CD4-positive, alpha-beta T cell treated with Interleukin-4 for 4 hours (primary cell): Measurements from ENCODE around the gene FNBP1.
"Not testable (repeated sequence)": the region's sequence is repeated elsewhere in the genome, so short reads cannot be mapped to it uniquely, and the experiment has no call there.

Source experiments
- DNase-seq: peaks from one replicate; pipeline ENCODE4 v3.0.0-alpha.2; 2020

FNBP1 gene

DNA sequence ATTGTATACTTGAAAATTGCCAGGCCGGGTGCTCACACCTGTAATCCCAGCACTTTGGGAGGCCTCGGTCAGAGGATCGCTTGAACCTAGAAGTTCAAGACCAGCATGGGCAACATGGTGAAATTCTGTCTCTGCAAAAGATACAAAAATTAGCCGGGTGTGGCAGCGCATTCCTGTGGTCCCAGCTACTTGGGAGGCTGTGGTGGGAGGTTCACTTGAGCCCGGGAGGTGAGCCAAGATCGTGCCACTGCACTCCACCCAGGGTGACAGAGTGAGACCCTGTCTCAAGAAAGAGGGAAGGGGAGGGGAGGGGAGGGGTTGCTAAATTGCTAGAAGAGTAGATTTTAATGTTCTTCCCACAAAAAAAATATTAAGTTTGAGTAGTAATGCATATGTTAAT is 53.2 kb downstream of the FNBP1 start:
- DNase-seq: no peak

DNA sequence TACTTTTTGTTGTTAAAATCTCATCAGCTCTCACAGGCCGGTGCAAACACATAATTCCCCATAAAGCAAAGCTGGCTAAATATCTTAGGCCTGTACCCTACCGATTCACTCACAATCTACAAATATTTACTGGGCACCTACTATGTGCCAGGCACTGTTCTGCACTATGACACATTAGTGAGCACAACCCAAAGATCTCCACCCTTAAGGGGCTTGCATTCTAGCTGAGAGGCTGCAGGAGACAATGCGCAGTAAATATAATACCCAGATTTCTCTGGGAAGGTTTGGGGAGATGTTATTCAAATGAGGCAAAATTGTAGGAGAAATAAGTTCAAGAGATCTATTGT is 53.7 kb downstream of the FNBP1 start:
- no peak for DNase-seq

DNA sequence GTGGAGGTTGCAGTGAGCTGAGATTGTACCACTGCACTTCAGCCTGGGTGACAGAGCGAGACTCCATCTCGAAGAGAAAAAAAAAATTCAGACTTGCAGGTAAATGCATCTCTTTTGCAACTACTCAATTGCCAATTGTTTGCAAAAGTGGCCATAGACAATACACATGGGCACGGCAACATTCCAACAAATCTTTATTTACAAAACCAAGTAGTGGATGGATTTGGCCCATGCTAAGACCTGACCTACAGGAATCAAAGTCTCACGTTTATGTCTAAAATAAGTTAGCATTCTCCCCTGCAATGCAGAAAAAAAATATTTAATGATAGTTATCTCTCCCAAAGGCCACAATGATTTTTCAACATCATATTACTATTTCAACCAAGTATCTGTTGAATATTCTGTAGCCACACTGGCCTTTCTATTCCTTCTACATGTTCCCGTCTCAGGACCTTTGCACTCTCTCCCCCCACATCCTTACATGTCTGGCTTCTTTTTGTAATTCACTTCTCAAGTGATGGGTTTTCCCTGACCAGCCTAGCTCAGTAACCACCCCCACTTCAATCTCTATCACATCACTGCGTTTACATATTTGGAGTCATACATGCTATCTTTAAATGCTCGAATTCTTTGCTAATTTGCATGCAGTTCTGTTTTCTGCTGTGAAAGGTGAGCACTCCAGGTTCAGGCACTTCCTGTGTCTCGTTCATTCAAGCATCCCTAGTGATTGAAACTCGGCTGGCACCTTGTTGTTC is 54.2 kb downstream of the FNBP1 start:
- DNase-seq: peak; percentile 59

DNA sequence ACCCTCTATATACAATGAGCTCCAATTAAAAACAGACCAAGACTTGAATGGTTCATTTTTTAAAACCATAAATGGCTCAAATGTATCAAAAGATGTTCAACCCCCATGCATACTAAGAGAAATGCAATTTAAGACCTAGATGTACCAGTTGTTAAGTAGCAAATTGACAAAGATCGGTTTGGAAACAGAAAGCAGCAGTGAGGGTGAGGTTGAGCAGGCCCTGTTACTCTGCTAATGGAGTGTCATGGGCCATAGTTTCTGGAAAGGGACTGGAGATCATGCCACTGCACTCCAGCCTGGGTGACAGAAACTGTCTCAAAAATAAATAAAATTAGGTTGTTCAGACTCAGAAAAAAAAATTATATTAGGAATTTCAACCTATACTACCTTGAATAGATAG is 55.0 kb downstream of the FNBP1 start:
- no peak for DNase-seq

DNA sequence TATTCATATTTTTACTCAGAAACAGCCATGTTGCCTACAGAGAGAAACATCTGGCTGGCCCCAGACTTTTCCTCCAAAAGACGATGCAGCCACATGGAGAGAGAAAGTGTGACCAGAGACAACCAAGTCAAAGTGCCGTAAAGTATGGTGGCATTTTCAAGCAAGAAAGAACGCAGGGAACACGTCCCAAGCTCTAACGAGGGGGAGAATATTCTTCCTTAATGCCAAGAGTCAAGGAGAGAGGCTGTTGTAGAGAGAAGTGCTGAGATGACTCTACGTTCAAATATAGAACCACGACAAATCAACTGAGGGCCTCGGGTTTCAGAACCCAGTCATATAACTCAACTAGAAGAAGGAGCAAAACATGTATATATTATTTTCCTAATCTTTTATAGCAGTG is 55.9 kb downstream of the FNBP1 start:
- DNase-seq: no peak

DNA sequence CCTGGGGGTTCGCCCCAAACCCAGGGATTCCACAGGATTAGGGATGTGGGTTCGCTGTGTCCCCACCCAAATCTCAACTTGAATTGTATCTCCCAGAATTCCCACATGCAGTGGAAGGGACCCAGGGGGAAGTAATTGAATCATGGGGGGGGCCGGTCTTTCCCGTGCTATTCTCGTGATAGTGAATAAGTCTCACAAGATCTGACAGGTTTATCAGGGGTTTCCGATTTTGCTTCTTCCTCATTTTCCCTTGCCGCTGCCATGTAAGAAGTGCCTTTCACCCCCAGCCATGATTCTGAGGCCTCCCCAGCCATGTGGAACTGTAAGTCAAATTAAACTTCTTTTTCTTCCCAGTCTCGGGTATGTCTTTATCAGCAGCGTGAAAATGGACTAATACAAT is 58.4 kb downstream of the FNBP1 start:
- not testable (repeated sequence) for DNase-seq

DNA sequence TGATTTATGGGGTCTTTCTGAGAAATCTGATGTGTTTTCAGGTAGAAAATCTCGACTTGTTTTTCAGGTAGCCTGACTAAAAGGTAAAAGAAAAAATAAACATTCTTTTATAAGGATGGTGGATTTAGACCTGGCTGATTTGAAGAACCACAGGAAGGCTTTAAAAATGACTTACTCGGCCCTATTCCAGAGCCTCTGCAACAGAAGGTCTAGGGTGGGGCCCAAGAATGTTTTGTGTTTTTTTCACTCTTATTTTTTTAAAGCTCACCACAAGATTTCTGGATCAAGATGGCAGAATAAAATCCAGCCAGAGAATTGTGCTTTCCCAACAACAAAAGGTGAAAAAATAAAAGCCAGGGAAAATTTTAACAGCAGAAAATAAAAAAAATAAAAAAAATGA is 59.1 kb downstream of the FNBP1 start:
- no peak for DNase-seq

DNA sequence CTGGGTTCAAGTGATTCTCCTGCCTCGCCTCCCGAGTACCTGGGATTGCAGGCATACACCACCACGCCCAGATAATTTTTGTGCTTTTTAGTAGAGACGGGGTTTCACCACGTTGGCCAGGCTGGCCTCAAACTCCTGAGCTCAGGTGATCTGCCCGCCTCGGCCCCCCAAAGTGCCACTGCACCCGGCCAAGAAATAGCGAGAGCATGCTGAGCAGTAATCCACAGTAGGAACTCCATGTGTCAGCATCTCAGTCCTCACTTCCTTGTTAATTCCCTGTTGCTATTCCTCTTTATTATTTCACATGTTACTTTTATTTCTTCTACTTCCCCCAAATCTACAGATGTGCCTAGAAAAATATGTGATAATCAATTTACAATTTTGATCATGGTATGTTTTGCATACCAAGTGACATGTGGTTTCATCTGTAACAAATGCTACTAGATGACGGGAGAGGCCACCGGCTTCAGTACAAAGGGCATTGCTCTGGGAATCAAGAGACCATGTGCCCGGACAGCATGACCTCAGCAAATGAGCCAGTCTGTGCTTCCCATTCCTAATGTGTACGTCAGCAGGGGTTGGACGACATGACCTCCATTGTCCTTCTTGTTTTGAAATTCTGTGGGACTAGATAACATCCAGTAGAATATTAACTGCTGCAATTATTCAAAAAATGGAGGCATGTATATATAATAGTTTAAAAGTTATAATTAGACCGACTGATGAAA is 61.6 kb downstream of the FNBP1 start:
- DNase-seq: no peak

DNA sequence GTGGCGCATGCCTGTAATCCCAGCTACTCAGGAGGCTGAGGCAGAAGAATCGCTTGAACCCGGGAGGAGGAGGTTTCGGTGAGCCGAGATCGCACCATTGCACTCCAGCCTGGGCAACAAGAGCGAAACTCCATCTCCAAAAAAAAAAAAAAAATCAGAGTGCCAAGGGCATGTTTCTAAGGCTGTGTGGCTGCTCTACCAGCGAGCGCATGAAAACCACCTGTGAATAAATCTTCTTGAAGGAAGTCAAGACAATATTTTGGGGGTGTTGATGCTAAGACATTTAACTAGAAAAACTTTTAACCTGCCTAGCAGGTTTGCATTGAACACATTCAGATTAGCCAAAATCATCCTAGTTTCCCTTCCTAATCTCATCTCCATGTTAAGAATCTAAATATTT is 62.8 kb downstream of the FNBP1 start:
- not testable (repeated sequence) for DNase-seq

DNA sequence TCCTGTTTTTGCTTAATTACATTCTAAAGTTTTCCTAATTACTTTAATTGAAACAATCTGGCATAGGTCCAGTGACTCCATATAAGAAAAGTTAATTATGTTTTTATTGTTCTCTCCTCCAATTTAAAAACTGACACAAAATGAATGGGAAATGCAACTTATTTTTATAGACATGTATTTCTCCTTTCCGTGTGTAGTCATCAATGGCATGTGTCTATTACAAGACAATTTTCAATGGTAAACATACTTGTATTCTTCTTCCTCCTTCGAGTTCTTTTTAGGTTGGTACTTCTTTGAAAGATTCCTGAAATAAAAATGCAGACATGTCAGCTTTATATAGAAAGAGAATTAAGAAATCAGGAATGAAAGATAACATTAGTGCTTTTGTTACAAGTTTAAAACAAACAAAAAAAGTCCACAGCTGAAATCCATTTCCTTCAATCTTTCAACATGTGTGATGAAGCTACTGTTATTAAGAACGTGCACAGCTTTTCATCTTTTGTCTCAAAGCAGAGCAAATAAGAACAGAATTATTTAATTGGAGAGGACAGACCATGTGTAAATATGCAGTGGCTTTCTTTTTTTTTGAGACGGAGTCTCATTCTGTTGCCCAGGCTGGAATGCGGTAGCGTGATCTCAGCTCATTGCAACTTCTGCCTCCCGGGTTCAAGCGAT is 63.8 kb downstream of the FNBP1 start:
- no peak for DNase-seq

DNA sequence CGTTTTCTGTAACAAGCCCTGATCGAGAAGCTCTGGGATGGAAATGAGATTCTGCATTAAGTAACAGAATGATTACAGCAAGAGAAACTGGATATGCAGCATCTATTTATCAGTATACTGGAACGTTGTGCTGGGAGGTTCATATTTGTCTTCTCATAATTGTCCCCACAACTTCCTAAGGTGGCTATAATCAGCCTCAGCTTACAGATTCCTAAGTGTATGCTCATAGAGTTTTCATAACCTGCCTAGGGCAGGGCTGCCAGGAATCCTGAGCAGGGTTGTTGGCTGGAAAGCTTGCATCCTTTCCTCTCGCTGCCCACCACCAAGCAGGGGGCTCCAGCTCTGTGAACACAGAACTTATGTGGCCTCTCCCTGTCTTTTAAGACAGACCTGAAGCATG is 70.2 kb downstream of the FNBP1 start:
- no peak for DNase-seq

DNA sequence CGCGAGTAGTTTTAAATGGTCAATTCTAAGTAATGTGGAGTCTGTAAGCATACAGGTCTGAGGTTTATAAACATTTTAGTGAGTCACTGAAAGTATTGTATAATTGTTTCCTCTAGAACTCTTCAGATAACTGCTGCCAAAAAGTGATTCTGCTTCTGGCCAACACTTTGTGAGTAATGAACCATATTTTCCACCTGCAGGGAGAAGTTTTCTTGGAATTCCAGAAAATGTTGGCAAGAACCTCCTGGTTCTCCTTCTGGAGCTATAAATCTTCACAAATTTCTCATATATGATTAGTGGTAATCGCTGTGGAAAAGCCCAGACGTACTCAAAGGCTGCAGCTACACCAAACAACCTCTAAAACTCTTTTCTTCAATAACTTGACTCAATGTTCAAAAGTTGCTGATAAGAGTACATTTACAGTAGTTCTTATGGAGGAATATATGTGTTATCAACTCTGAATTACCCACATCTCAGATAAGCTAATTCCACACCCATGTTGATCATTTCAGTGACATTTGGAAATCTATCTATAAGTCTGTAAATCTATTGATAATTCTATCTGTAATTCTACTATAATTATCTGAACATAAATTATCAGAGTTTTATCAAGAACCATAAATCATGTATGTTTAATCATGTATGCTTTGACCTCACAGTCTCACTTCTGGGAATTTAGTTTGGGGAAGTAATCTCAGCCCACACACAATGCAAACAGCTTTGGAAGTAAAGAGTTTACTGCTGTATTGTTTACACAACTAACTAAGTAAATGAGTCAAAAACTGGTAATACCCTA is 74.1 kb downstream of the FNBP1 start:
- DNase-seq: no peak

DNA sequence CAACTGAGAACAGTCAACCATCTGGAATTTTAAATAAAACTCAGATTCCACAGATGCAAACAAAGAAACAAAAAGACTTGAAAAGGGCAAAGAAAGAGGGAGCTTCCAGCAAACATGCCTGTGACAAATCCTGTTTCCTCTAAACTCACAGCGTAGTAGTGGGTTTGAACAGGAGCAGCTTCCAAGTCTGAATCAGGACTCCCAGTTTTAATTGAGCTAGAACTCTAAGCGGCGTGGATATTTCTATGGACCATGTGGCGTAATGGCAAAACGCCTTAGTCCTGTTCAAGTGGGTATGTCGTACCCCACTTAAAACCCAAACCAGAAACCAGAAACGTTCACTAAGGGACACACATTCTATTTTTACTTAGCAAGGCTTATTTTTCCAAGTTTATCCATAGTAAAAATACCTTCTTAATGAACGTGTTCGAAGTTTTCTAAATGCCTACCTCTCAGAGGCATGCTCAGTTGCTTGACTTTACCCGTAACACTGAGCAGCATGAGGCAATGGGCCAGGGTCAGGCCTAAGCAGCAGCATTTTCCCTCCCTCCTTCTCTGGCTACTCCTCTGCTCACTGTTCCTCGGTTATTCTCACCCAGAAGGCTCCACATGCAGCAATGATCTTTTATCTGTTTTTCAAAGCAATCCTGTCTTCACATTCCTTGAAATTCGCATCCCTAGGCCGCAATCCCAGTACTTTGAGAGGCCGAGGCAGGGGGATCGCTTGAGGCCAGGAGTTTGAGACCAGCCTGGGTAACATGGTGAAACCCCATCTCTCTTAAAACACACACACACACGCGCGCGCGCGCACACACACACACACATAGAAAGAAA is 77.9 kb downstream of the FNBP1 start:
- no peak for DNase-seq

DNA sequence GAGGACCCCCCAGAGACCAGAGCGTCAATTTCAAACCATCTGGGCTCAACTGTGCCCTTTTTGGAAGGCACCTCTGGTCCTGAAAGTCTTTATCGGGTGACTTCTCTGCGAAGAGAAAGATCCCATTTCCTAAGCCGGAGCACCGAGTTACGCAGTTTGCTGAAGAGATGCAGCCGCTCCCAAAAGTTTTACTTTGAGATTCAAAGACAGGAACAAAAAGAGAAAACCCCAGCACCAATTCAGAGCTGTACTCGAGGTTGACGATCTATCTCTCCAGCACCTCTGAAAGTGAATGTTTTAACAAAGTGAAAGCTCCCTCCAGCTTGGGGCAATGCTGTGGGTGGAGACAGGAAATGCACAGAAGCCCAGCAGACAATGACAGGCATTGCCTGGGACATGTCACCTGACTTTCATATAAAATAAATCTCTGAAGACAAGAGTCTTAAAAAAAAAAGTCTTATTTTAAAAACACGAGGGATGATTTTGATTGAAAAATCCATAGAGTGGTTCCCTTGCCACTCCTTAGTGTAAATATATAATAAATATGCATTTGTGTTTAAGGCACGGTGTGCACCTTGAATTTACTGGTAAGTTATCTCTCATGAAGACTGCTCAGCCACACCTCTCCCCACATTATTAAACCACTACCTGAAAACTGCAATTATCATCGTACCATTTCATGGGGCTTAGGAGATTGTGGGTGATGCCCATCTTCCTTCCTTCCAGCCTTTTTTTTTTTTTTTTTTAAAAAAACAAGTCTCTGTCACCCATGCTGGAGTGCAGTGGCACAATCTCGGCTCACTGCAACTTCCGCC is 79.9 kb downstream of the FNBP1 start:
- peak; percentile 88 for DNase-seq

DNA sequence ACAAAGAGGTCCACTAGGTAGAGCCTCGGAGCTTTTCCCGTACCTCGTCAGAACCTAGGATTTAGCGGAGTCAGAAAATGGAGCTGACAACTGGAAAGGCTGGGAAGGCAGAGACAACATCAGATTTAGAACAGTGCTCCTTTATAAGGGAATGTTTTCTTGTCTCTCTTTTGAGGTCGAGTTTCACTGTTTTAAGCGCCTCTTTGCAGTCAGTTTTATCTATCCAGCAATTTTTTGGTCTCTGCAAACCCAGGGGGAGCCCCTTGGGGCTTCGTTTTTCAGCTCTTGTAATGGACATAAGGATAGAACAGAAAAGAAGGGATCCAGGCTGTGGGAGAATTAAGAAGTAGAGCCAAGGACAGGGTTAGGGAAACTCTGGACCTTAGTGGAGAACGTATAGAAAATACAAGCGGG is 80.5 kb downstream of the FNBP1 start:
- DNase-seq: no peak

DNA sequence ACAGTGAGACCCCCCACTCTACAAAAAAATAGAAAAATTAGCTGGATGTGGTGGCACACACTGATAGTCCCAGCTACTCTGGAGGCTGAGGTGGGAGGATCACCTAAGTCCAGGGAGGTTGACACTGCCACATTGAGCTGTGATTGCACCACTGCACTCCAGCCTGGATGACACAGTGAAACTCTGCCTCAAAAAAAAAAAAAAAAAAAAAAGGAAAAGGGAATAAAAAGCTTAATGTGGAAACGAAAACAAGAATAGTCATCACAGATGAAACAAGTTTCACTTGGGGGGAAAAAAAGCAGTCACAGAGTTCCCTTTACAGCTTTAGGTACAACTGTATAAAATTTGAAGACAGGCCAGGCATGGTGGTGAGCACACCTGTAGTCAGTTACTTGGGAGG is 84.2 kb downstream of the FNBP1 start:
- DNase-seq: no peak

DNA sequence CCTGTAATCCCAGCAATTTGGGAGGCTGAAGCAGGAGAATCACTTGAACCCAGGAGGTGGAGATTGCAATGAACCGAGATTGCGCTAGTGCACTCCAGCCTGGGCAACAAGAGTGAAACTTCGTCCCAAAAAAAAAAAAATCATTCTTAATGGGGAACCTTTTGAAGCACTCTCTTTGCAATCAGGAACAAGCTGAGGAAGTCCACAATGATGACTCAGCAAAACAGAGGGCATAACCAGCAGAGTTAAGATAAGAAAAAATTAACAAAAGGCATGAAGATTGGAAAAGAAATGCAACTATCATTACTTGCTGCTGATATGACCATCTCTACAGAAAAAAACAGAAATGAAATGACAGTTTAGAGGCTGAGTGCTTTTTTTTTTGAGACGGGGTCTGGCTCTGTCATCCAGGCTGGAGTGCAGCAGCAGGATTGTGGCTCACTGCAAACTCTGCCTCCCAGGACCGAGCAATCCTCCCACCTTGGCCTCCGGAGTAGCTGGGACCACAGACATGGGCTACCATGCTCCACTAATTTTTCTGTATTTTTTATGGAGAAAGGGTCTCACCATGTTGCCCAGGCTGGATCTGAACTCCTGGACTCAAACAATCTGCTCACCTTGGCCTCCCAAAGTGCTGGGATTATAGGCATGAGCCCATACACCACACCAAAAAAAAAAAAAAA is 88.0 kb downstream of the FNBP1 start:
- peak; percentile 48 for DNase-seq

DNA sequence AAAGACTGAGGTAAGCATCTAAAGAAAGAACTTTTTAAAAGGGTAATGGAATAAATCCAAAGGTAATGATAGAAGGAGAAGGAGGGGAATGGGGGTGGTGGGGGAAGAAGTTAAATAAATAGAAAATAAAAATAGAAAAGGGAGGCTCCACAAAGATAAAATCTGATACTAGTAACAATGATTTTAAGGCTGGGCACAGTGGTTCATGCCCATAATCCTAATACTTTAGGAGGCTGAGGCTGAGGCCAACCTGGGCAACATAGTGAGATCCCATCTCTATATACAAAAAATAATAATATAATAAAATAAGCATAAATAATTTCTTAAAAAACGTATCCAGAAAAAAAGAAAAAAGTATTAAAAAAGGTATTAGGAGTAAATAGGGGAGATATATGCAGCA is 89.3 kb downstream of the FNBP1 start:
- DNase-seq: no peak

DNA sequence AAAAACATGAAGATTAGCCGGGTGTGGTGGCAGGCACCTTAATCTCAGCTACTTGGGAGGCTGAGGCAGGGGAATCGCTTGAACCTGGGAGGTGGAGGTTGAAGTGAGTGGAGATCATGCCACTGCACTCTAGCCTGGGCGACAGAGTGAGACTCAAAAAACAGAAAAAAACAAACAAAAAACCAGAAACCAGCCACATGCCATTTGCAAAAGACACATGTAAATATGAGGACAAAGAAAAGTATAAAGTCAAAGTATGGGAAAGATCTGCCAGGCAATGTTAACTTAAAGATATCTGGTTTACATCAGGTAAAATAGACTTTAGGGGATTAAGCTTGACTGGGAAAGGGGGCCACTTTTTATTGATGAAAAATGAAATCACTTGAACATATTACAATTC is 90.7 kb downstream of the FNBP1 start:
- DNase-seq: no peak

DNA sequence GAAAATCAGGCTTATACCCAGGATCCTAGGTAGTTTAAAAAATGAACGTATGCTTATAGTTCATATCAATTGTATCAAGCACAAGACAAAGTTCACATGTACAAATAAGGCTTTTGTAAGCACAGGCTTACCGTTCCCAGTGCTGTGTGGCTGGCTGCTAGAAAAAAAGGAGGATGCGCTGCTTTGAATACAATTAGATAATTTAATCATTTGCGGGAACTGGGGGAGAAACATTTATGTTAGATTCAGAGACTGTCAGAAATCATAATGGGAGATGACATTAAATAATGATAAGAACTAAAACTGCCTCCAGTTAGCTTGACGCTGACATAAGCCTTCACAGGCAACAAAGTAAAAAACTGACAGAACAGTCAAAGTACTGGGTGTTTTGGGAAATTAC is 93.2 kb downstream of the FNBP1 start:
- no peak for DNase-seq

DNA sequence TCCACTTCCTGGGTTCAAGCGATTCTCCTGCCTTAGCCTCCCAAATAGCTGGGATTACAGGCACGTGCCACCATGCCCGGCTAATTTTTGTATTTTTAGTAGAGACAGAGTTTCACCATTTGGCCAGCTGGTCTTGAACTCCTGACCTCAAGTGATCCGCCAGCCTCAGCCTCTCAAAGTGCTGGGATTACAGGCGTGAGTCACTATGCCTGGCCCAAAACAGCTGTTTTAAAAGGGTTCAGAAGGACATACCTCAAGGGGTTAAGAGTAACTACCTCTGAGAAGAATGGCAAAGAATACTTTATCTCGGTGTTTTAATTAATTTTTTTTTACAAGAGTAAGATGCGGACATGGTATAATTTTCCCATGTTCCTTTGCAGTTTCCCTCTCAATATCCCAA is 94.4 kb downstream of the FNBP1 start:
- DNase-seq: not testable (repeated sequence)
